ENCODE results near the gene MYPOP.

DNA sequence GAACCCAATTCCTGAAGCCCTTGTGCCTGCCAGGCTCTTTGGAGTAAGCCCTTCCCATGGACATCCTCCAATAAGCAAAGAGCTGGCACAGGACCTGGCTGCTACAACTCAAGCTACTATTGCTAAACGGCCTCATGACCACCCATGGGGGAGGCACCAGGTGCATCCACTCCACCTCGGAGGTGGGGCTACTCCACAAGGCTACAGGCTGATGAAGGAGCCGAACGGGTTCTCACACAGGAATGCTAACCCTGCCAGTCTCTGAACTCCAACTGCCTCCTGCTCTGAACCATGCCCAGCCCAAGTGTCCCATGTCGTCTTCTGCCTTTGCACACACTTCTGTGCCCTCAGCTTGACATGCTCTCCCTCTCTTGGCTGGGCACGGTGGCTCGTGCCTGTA, 49.4 kb downstream of the MYPOP start:
- TF ChIP-seq, protein P1, sequence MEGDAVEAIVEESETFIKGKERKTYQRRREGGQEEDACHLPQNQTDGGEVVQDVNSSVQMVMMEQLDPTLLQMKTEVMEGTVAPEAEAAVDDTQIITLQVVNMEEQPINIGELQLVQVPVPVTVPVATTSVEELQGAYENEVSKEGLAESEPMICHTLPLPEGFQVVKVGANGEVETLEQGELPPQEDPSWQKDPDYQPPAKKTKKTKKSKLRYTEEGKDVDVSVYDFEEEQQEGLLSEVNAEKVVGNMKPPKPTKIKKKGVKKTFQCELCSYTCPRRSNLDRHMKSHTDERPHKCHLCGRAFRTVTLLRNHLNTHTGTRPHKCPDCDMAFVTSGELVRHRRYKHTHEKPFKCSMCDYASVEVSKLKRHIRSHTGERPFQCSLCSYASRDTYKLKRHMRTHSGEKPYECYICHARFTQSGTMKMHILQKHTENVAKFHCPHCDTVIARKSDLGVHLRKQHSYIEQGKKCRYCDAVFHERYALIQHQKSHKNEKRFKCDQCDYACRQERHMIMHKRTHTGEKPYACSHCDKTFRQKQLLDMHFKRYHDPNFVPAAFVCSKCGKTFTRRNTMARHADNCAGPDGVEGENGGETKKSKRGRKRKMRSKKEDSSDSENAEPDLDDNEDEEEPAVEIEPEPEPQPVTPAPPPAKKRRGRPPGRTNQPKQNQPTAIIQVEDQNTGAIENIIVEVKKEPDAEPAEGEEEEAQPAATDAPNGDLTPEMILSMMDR (IDR thresholded peaks at IDR 0.05; ENCODE audit: low read length) = no peak
- TF ChIP-seq EZH2 (optimal IDR thresholded peaks at IDR 0.05; ENCODE audit: low read depth, low read length) = no peak
